ENCODE measurements around the gene GPR39. TPM values are rescaled to one million over a fixed set of nuclear protein-coding genes. Genes with fewer than 3 reads are reported as not detected.

The GPR39 gene
- total RNA-seq, 2 experiments from 2014 or later, result 0.13 TPM; not detected in 1

- H3K9me2 ChIP-seq (ENCODE audit: insufficient read depth, low read length), result no peaks in the 10 kb centered on the region
- no peaks in the 10 kb centered on the region for H3K36me3 ChIP-seq (ENCODE audit: insufficient read depth, low read length)
- POLR2A ChIA-PET, result no interaction called here
- H3K4me3 ChIP-seq (ENCODE audit: low read depth, low read length, poor library complexity, severe bottlenecking), result no peak overlapping the region
- CTCF ChIA-PET (ENCODE audit: unreplicated experiment), result no interaction called here
- DNase-seq (ENCODE audit: low spot score), result no peak
- H2AFZ ChIP-seq (ENCODE audit: low read length), result no peak overlapping the region
- intact Hi-C loops (cut with micrococcal nuclease; ENCODE audit: unreplicated experiment), result no loop called here
- H3K4me1 ChIP-seq (ENCODE audit: insufficient read depth, low read length, poor library complexity, severe bottlenecking), result no peaks in the 10 kb centered on the region
- TF ChIP-seq EZH2phosphoT487 (IDR thresholded peaks at IDR 0.05; ENCODE audit: borderline replicate concordance, low read depth, low read length), result no peak
- TF ChIP-seq, protein P1, sequence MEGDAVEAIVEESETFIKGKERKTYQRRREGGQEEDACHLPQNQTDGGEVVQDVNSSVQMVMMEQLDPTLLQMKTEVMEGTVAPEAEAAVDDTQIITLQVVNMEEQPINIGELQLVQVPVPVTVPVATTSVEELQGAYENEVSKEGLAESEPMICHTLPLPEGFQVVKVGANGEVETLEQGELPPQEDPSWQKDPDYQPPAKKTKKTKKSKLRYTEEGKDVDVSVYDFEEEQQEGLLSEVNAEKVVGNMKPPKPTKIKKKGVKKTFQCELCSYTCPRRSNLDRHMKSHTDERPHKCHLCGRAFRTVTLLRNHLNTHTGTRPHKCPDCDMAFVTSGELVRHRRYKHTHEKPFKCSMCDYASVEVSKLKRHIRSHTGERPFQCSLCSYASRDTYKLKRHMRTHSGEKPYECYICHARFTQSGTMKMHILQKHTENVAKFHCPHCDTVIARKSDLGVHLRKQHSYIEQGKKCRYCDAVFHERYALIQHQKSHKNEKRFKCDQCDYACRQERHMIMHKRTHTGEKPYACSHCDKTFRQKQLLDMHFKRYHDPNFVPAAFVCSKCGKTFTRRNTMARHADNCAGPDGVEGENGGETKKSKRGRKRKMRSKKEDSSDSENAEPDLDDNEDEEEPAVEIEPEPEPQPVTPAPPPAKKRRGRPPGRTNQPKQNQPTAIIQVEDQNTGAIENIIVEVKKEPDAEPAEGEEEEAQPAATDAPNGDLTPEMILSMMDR (conservative IDR thresholded peaks at IDR 0.05; ENCODE audit: low read length), result no peak
- no peak overlapping the region for H3K27ac ChIP-seq (ENCODE audit: low read depth, low read length, poor library complexity, severe bottlenecking)
- no peak overlapping the region for H3K4me2 ChIP-seq (ENCODE audit: low read length)
- BruUV-seq (replicated peaks), result no TSS peak
- H3K79me2 ChIP-seq (ENCODE audit: insufficient read depth, low read depth, low read length), result no peaks in the 10 kb centered on the region
- no peaks in the 10 kb centered on the region for H4K20me1 ChIP-seq (ENCODE audit: insufficient read depth, low read length)
- H3K9me3 ChIP-seq (ENCODE audit: low read length), result no peaks in the 10 kb centered on the region
These were observed 49.9 kb downstream of the GPR39 start for GRCh38 chr2:132466428-132467028.

DNA sequence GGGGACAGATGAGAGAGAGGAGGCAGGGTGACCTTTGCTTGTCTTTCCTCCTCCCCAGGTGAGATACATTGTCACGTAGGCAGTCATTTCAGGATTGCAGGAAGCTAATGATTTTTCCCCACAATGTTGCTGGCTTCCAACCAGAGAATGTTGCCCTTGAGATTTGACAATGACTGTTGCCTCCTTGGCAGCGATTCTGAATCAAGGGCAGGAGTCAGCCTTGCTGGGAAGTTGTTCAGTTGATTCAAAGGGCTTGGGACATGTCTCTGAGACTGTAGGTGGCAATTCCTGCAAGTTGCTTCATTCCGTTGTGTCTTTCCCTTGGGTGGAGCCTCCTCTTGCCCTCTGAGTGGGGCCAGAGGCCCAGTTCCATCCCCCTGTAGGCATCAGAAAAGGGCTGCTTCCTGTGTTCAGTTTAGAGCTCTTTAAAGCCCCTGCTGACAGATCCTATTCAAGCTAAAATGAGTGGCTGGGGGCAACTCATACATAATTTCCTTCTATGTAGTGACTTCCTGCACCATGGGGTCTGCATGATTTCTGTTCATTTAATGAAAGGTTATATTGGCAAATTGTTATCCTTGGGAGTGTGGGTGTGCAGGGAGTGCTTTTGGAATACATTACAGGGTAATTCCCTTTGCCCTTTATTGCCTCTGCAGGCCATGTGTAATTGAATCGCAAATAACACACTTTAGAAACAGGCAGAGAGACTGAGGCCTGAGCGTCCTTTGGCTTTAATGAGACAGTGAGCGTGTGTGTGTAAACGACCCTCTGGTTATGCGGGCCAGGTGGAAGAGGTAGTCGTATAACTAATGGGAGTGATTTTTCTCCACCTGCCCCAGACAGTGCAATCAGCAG lies 52.4 kb downstream of the GPR39 start:
- ChIA-PET POLR2A (interaction anchor here (0.5 kb wide), 1 partner anchor 10 kb away, joined by 3 read pairs; no protein-coding TSS in a partner anchor), CTCF (ENCODE audit: unreplicated experiment) (no interaction called here)
- no TSS peak for BruUV-seq (replicated peaks)
- Histone ChIP-seq H3K27ac (ENCODE audit: low read depth, low read length, poor library complexity, severe bottlenecking) (no peak overlapping the region), H3K36me3 (ENCODE audit: insufficient read depth, low read length) (no peaks in the 10 kb centered on the region), H2AFZ (ENCODE audit: low read length) (no peak overlapping the region), H3K9me2 (ENCODE audit: insufficient read depth, low read length) (no peaks in the 10 kb centered on the region), H3K4me1 (ENCODE audit: insufficient read depth, low read length, poor library complexity, severe bottlenecking) (no peaks in the 10 kb centered on the region), H3K9me3 (ENCODE audit: low read length) (no peaks in the 10 kb centered on the region), H3K4me3 (ENCODE audit: low read depth, low read length, poor library complexity, severe bottlenecking) (no peak overlapping the region), H3K79me2 (ENCODE audit: insufficient read depth, low read depth, low read length) (no peaks in the 10 kb centered on the region), H4K20me1 (ENCODE audit: insufficient read depth, low read length) (no peaks in the 10 kb centered on the region), H3K4me2 (ENCODE audit: low read length) (no peak overlapping the region)
- TF ChIP-seq, protein P1 (conservative IDR thresholded peaks at IDR 0.05; ENCODE audit: low read length), result no peak
- no peak for TF ChIP-seq EZH2phosphoT487 (IDR thresholded peaks at IDR 0.05; ENCODE audit: borderline replicate concordance, low read depth, low read length)
- no peak for DNase-seq (ENCODE audit: low spot score)
- intact Hi-C loops (cut with micrococcal nuclease; ENCODE audit: unreplicated experiment), result no loop called here

DNA sequence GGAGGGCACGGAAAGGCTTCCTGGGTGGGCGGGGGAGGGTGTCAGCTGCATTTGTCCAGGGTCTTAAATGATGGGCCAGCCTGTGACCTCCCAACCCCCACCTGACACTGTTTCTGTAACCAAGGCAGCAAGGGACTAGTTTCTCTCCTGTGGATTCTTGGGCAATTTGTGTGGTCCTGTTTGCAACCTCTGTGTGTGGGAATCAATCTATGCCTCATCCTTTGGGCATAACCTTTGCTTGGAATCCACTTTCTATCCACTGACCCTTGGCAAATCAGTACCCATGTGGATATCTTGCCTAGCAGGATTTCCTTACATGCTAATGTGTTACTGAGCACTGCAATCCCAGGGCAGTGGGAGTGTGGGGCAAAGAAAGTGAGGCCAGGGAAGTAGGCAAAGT lies 54.1 kb downstream of the GPR39 start:
- intact Hi-C loops (cut with micrococcal nuclease; ENCODE audit: unreplicated experiment), result no loop called here
- no TSS peak for BruUV-seq (replicated peaks)
- H3K4me3 ChIP-seq (ENCODE audit: low read depth, low read length, poor library complexity, severe bottlenecking), result no peak overlapping the region
- no peaks in the 10 kb centered on the region for H3K79me2 ChIP-seq (ENCODE audit: insufficient read depth, low read depth, low read length)
- no peaks in the 10 kb centered on the region for H3K9me2 ChIP-seq (ENCODE audit: insufficient read depth, low read length)
- H3K36me3 ChIP-seq (ENCODE audit: insufficient read depth, low read length), result no peaks in the 10 kb centered on the region
- no peaks in the 10 kb centered on the region for H4K20me1 ChIP-seq (ENCODE audit: insufficient read depth, low read length)
- no peaks in the 10 kb centered on the region for H3K9me3 ChIP-seq (ENCODE audit: low read length)
- no peak overlapping the region for H2AFZ ChIP-seq (ENCODE audit: low read length)
- TF ChIP-seq, protein P1 (conservative IDR thresholded peaks at IDR 0.05; ENCODE audit: low read length), result no peak
- TF ChIP-seq EZH2phosphoT487 (IDR thresholded peaks at IDR 0.05; ENCODE audit: borderline replicate concordance, low read depth, low read length), result no peak
- no peak overlapping the region for H3K4me2 ChIP-seq (ENCODE audit: low read length)
- CTCF ChIA-PET (ENCODE audit: unreplicated experiment), result no interaction called here
- no peaks in the 10 kb centered on the region for H3K4me1 ChIP-seq (ENCODE audit: insufficient read depth, low read length, poor library complexity, severe bottlenecking)
- H3K27ac ChIP-seq (ENCODE audit: low read depth, low read length, poor library complexity, severe bottlenecking), result no peak overlapping the region
- POLR2A ChIA-PET, result no interaction called here
- no peak for DNase-seq (ENCODE audit: low spot score)
